OCI-LY3 (cell line): ENCODE data around the gene FLT1.

Experiments used
- H2AFZ ChIP-seq: fragments of 200-600, 300-600 bp; shearing (Covaris generic); 2 replicates; pipeline ENCODE4 v1.6.0; 2014; ENCODE audit warnings: antibody characterized with exemption, low read depth, low read length
- H3K27ac ChIP-seq: fragments of 200-600, 300-600 bp; sonication (generic); 2 replicates; pipeline ENCODE4 v1.5.1; 2014; ENCODE audit warnings: mild to moderate bottlenecking, low read length, moderate library complexity, mixed read lengths
- H3K27me3 ChIP-seq: fragments of 200-600, 300-600 bp; sonication (generic); 2 replicates; pipeline ENCODE4 v1.6.1; 2014; ENCODE audit warnings: low read depth, low read length, mixed read lengths
- H3K36me3 ChIP-seq: fragments of 200-600, 300-600 bp; sonication (generic); replicated peaks from 2 replicates; pipeline ENCODE3; 2014; ENCODE audit warnings: low read depth, low read length, mixed read lengths
- H3K4me1 ChIP-seq: fragments of 300-600, 200-600 bp; sonication (generic); 2 replicates; pipeline ENCODE4 v1.6.1; 2014; ENCODE audit warnings: low read length, mixed read lengths
- H3K4me2 ChIP-seq: fragments of 200-600, 300-600 bp; sonication (generic); 2 replicates; pipeline ENCODE4 v1.6.1; 2014; ENCODE audit warnings: low read length, mixed read lengths
- H3K4me3 ChIP-seq: fragments of 300-600, 200-600 bp; sonication (generic); 2 replicates; pipeline ENCODE4 v1.5.1; 2014; ENCODE audit warnings: antibody characterized with exemption, mild to moderate bottlenecking, low read length, moderate library complexity
- H3K79me2 ChIP-seq: fragments of 300-600, 200-600 bp; shearing (Covaris generic); 2 replicates; pipeline ENCODE4 v1.6.1; 2014; ENCODE audit warnings: mild to moderate bottlenecking, low read length, mixed read lengths
- H3K9ac ChIP-seq: fragments of 300-600, 200-600 bp; shearing (Covaris generic); 2 replicates; pipeline ENCODE4 v1.6.0; 2014; ENCODE audit warnings: mild to moderate bottlenecking, low read length, moderate library complexity
- H3K9me3 ChIP-seq: fragments of 200-600, 300-600 bp; shearing (Covaris generic); 2 replicates; pipeline ENCODE4 v1.6.1; 2014; ENCODE audit warnings: low read length, mixed read lengths; ENCODE audit not compliant: insufficient read depth
- H4K20me1 ChIP-seq: fragments of 200-600, 300-600 bp; sonication (generic); 2 replicates; pipeline ENCODE4 v1.6.1; 2016; ENCODE audit warnings: low read length, mixed read lengths; ENCODE audit not compliant: insufficient read depth
- EZH2phosphoT487 ChIP-seq: fragments of 200-600 bp; shearing (Covaris generic); IDR thresholded peaks from 2 replicates; pipeline ENCODE4 v1.6.1; 2018; ENCODE audit warnings: antibody characterized with exemption, mixed run types, low read depth
- TF ChIP-seq, protein P1 (sequence below): fragments of 200-600, 300-600 bp; sonication (generic); IDR thresholded peaks from 2 replicates; pipeline ENCODE4 v1.5.1; 2014; ENCODE audit warnings: antibody characterized with exemption, low read length, low read depth

The FLT1 gene

DNA sequence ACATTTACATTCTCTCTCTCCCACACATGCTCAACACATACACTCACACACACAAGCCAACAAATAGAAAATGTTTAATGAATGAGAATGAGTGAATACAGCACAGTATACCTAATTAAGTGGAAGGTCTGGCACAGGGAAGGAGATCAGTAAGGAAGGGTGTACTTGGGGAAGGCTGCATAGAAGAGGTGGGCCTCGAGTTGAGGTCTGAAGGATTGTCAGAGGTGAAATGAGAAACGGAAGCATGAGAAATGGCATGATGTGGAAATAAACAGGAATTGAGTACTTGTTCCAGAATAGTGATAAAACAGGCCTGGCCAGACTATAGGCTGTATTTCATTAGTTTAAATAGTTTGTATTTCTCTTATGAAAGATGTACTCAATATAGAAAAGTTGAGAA is 136.2 kb downstream of the FLT1 start:
- H3K9ac ChIP-seq, result no peak overlapping the region
- H3K4me2 ChIP-seq, result no peak overlapping the region
- no peak overlapping the region for H3K4me3 ChIP-seq
- H3K27me3 ChIP-seq, result no peaks in the 10 kb centered on the region
- H3K9me3 ChIP-seq, result no peaks in the 10 kb centered on the region
- TF ChIP-seq, protein P1, sequence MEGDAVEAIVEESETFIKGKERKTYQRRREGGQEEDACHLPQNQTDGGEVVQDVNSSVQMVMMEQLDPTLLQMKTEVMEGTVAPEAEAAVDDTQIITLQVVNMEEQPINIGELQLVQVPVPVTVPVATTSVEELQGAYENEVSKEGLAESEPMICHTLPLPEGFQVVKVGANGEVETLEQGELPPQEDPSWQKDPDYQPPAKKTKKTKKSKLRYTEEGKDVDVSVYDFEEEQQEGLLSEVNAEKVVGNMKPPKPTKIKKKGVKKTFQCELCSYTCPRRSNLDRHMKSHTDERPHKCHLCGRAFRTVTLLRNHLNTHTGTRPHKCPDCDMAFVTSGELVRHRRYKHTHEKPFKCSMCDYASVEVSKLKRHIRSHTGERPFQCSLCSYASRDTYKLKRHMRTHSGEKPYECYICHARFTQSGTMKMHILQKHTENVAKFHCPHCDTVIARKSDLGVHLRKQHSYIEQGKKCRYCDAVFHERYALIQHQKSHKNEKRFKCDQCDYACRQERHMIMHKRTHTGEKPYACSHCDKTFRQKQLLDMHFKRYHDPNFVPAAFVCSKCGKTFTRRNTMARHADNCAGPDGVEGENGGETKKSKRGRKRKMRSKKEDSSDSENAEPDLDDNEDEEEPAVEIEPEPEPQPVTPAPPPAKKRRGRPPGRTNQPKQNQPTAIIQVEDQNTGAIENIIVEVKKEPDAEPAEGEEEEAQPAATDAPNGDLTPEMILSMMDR, result no peak
- TF ChIP-seq EZH2phosphoT487, result no peak
- H3K4me1 ChIP-seq, result peaks cover 16% of the 10 kb centered on the region
- H2AFZ ChIP-seq, result no peak overlapping the region
- no peaks in the 10 kb centered on the region for H3K79me2 ChIP-seq
- no peaks in the 10 kb centered on the region for H4K20me1 ChIP-seq
- no peaks in the 10 kb centered on the region for H3K36me3 ChIP-seq
- no peak overlapping the region for H3K27ac ChIP-seq

DNA sequence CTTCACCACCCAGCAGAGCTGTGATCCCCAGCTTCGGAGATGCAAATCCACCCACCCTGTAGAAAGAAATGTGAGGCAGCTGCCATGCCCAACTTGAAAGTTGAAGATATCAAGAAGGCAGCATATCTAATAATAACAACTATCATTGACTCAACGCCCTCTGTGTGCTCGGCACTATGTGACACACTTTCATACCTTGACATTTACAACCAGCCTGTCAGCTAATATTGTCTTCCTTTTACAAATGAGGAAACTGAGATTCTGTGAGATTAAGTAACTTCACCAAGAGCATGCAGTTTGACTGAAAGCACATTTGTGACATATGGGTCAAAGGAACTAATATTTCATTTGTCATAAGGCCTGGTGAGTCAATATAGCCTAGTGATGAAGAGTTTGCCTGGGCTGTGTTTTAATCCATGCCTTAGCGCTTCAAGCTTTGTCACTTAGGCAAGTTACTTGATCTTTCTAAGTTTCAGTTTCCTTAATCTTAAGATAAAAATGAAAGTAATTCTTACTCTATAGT is 137.0 kb downstream of the FLT1 start:
- Histone ChIP-seq H3K4me3 (no peak overlapping the region), H3K9ac (no peak overlapping the region), H4K20me1 (no peaks in the 10 kb centered on the region), H3K27me3 (no peaks in the 10 kb centered on the region), H3K4me2 (no peak overlapping the region), H3K9me3 (no peaks in the 10 kb centered on the region), H3K36me3 (no peaks in the 10 kb centered on the region), H2AFZ (no peak overlapping the region), H3K27ac (no peak overlapping the region), H3K79me2 (no peaks in the 10 kb centered on the region), H3K4me1 (peaks cover 16% of the 10 kb centered on the region)
- no peak for TF ChIP-seq EZH2phosphoT487
- TF ChIP-seq, protein P1, result no peak

DNA sequence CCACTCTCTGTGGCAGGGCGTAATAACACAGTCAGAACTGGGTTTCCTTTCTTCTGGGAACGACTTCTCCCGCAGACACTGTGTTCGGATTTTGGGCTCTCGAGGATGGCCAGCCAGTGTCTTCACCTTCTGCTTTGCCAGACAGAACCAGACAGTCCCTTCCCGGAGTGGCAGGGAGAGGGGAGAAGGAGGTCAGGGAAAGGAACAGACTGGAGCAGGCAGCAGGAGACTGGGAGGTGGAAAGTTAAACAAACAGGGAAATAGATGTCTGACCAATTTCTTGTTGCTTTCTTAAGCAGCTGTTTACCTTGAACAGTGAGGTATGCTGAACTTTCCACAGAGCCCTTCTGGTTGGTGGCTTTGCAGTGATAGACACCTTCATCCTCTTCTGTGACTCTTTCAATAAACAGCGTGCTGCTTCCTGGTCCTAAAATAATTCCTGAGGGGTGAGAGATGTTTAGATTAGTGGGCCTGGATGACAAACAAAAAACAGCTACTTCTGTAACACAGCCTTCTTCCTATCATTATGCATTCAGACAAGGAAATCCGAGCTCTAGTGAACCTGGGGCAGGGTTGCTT is 137.6 kb downstream of the FLT1 start:
- Histone ChIP-seq H3K9ac (no peak overlapping the region), H3K27me3 (no peaks in the 10 kb centered on the region), H3K4me2 (peak overlapping the region; percentile 40), H3K79me2 (no peaks in the 10 kb centered on the region), H3K4me3 (no peak overlapping the region), H2AFZ (no peak overlapping the region), H3K4me1 (peaks cover 16% of the 10 kb centered on the region), H3K9me3 (no peaks in the 10 kb centered on the region), H3K27ac (no peak overlapping the region), H3K36me3 (no peaks in the 10 kb centered on the region), H4K20me1 (no peaks in the 10 kb centered on the region)
- no peak for TF ChIP-seq EZH2phosphoT487
- TF ChIP-seq, protein P1, result no peak

DNA sequence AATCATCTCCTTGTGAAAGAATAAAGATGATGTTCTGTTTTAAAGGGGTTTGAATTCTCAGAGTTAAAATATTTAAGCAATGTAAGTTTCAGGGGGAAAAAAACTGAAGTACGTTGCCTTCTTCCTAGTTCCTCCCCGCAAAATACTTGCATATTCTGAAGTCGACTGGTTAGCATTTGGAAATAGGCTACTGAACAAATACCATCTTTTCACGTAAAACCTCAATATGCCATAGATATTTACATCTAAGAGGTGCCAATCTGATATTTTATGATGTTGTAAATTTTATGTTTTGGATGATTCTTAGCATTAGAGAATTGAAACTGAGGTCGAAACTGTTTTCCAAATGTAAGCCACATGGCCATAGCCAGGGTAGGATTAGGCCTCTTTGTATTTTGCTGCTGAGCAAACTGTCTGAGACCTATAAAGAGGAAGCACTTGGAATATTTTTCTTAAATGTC is 138.3 kb downstream of the FLT1 start:
- no peak for TF ChIP-seq EZH2phosphoT487
- Histone ChIP-seq H3K4me3 (no peak overlapping the region), H3K9me3 (no peaks in the 10 kb centered on the region), H3K4me1 (peaks cover 16% of the 10 kb centered on the region), H3K79me2 (no peaks in the 10 kb centered on the region), H3K9ac (no peak overlapping the region), H4K20me1 (no peaks in the 10 kb centered on the region), H3K36me3 (no peaks in the 10 kb centered on the region), H3K27ac (no peak overlapping the region), H3K27me3 (no peaks in the 10 kb centered on the region), H2AFZ (peak overlapping the region; percentile 37; the same call in 1 of the 2 replicates), H3K4me2 (peak overlapping the region; percentile 40)
